Ureter (tissue), 1 donor: Measurements from ENCODE around the gene GPRC5A. TPM values are rescaled to one million over a fixed set of nuclear protein-coding genes. Genes with fewer than 3 reads are reported as not detected.

Experiments
- DNase-seq: peaks from one replicate; pipeline ENCODE4 v3.0.0-alpha.2; 2020; ENCODE audit warnings: low spot score
- total RNA-seq: library from RNA; stranded (reverse); gene quantifications from one replicate; pipeline ENCODE4 v1.2.4, GENCODE V29; 2023
- donor health status: DM: yes; HTN: yes; CAD: no.

The GPRC5A gene
- total RNA-seq, 1 donor from 2014 or later: 26.2 TPM

GRCh38 chr12:12941450-12942350 lies 50.3 kb downstream of the GPRC5A start:
- DNase-seq: no peak

GRCh38 chr12:12943586-12944260 lies 52.4 kb downstream of the GPRC5A start:
- DNase-seq: no peak

- DNase-seq: no peak
Observed at GRCh38 chr12:12945591-12945990, 54.2 kb downstream of the GPRC5A start.

GRCh38 chr12:12946686-12947355 lies 55.5 kb downstream of the GPRC5A start:
- no peak for DNase-seq

GRCh38 chr12:12947902-12948301 lies 56.5 kb downstream of the GPRC5A start:
- no peak for DNase-seq

- DNase-seq: no peak
Observed at GRCh38 chr12:12951504-12951903, 60.1 kb downstream of the GPRC5A start.

- DNase-seq: no peak
Observed at GRCh38 chr12:12952036-12952435, 60.7 kb downstream of the GPRC5A start, which contains the start of gene GPRC5D. GPRC5D (minus strand) TSS chr12:12952170; CDS start chr12:12950384, 1,786 bp downstream.

GRCh38 chr12:12954356-12954755 lies 63.0 kb downstream of the GPRC5A start:
- no peak for DNase-seq

- DNase-seq: no peak
Observed at GRCh38 chr12:12954878-12955625, 63.7 kb downstream of the GPRC5A start.

GRCh38 chr12:12958886-12959285 lies 67.5 kb downstream of the GPRC5A start:
- DNase-seq: no peak

- no peak for DNase-seq
Observed at GRCh38 chr12:12960639-12961209, 69.4 kb downstream of the GPRC5A start.

- no peak for DNase-seq
Observed at GRCh38 chr12:12964255-12964654, 72.9 kb downstream of the GPRC5A start.

GRCh38 chr12:12965836-12966235 lies 74.5 kb downstream of the GPRC5A start:
- no peak for DNase-seq

Other genes starting within 250 kb of the GPRC5A start
- gene GPR19, start 195.4 kb upstream of the GPRC5A start, total RNA-seq: not detected
- 52.8 TPM for gene CDKN1B, start 174.2 kb upstream of the GPRC5A start, total RNA-seq
- gene APOLD1, start 105.9 kb upstream of the GPRC5A start, total RNA-seq: 35.9 TPM
- 79.7 TPM for gene DDX47, start 78.2 kb upstream of the GPRC5A start, total RNA-seq
- 0.47 TPM for gene GPRC5D, start 60.6 kb downstream of the GPRC5A start, total RNA-seq
- gene HEBP1, start 108.7 kb downstream of the GPRC5A start, total RNA-seq: 57.7 TPM
- gene FAM234B, start 152.8 kb downstream of the GPRC5A start, total RNA-seq: 24.9 TPM
- gene GSG1, start 212.1 kb downstream of the GPRC5A start, total RNA-seq: not detected